ENCODE data around the gene KNSTRN. TPM values are rescaled to one million over a fixed set of nuclear protein-coding genes. Genes with fewer than 3 reads are reported as not detected.

Gene KNSTRN
- total and polyA plus RNA-seq, 2 of the 8 experiments (the other 6 are each of a cell fraction or from before 2014, with no cell fraction given) = 25.1 to 79.4 TPM

- no peak for TF ChIP-seq MAFK (IDR thresholded peaks at IDR 0.05; ENCODE audit: low read depth, low read length)
- no peak for TF ChIP-seq YY1 (IDR thresholded peaks at IDR 0.05; ENCODE audit: low read depth, low read length)
Measured at GRCh38 chr15:40410476-40410875, 28.0 kb downstream of the KNSTRN start (continued).

All from H1 (cell line).